ENCODE results near the gene GZMB. TPM values are rescaled to one million over a fixed set of nuclear protein-coding genes. Genes with fewer than 3 reads are reported as not detected.

GZMB gene
- not detected in 2 replicates for total RNA-seq

GRCh38 chr14:24634158-24634557 is at the start of gene GZMB:
Gene GZMB, minus strand, starts transcription at chr14:24634190. Its CDS starts 30 bp downstream, at chr14:24634160.

DNA sequence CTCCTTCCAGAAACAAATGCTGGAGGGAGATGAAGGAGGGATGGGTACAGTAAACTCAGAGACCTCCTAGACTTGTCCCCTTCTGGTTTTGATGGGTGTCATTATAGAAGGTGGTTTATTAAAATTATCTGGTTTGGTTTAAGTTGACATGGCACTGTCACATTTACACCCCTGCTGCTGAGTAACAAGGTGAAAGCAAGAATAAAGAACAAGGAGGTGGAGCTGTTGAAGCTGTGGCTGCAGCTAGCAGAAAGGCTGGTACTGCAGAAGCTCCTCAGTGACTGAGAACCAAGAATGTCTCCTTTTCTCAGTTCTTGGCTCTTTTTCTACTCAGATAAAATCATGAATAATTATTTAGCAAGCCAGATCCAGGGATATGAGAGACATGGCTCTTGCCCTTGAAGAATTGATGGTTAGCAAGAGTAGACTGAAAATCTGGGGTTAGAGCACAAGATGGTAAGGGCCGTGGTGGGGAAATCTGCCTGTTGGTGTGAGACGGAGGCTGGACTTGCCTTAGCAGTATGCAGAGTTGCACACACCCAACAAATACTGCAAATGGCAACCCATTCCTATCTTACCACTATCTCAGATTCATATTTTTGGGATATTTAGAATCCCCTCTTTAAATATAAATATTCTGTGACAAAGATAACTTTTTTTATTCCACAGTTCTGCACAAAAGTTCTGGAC is 24.2 kb downstream of the GZMB start, which contains the start of gene GZMH:
Gene GZMH, minus strand, starts transcription at position 31 of the 690 bp plus-strand sequence. CDS start 72 bp downstream, outside the sequence.

Other genes starting within 250 kb of the GZMB start
- gene NYNRIN, start 235.2 kb downstream of the GZMB start, total RNA-seq = 14.0 and 14.4 TPM in 2 replicates
- 6.1 and 7.5 TPM in 2 replicates for gene CBLN3, start 204.5 kb downstream of the GZMB start, total RNA-seq
- gene KHNYN, start 204.2 kb downstream of the GZMB start, total RNA-seq = 51.0 and 53.6 TPM in 2 replicates
- 13.4 and 15.2 TPM in 2 replicates for gene SDR39U1, start 191.4 kb downstream of the GZMB start, total RNA-seq
- gene CMA1, start 125.9 kb downstream of the GZMB start, total RNA-seq = not detected in 2 replicates
- gene CTSG, start 57.9 kb downstream of the GZMB start, total RNA-seq = not detected in 2 replicates
- not detected in 2 replicates for gene GZMH, start 24.5 kb downstream of the GZMB start, total RNA-seq

All from articular chondrocyte of knee joint (primary cell).